SH-SY5Y (cell line): ENCODE results near the gene SMCR8.

Source experiments
- GATA2 ChIP-seq: IDR thresholded peaks from 2 replicates; pipeline ENCODE4 v1.6.1; 2011; ENCODE audit warnings: mild to moderate bottlenecking, low read depth, low read length
- GATA3 ChIP-seq: IDR thresholded peaks from 2 replicates; pipeline ENCODE4 v1.6.1; 2011; ENCODE audit warnings: low read depth, mild to moderate bottlenecking, low read length, moderate library complexity

SMCR8 gene

GRCh38 chr17:18309202-18309601 is 5.9 kb upstream of the SMCR8 start:
- TF ChIP-seq GATA3: no peak
- TF ChIP-seq GATA2: no peak

GRCh38 chr17:18314059-18314730 is 898 bp upstream of the SMCR8 start:
- TF ChIP-seq GATA3 (no peak), GATA2 (0 out of 2 replicates have a peak, but pooled peaks have one; percentile 4)

- TF ChIP-seq GATA2: no peak
- no peak for TF ChIP-seq GATA3
Measured at GRCh38 chr17:18315562-18315922, 449 bp downstream of the SMCR8 start.

- TF ChIP-seq GATA3: no peak
- no peak for TF ChIP-seq GATA2
Measured at GRCh38 chr17:18315961-18316360, 868 bp downstream of the SMCR8 start.

- TF ChIP-seq GATA2: no peak
- TF ChIP-seq GATA3: no peak
Measured at GRCh38 chr17:18318117-18318516, 3.0 kb downstream of the SMCR8 start.

GRCh38 chr17:18318771-18319450 is 3.8 kb downstream of the SMCR8 start:
- TF ChIP-seq GATA3 (no peak), GATA2 (no peak)

- no peak for TF ChIP-seq GATA2
- TF ChIP-seq GATA3: no peak
Measured at GRCh38 chr17:18319604-18320256, 4.6 kb downstream of the SMCR8 start.

GRCh38 chr17:18320301-18320700 is 5.2 kb downstream of the SMCR8 start:
- TF ChIP-seq GATA2 (no peak), GATA3 (no peak)

- TF ChIP-seq GATA3 (no peak), GATA2 (no peak)
Measured at GRCh38 chr17:18321309-18321708, 6.2 kb downstream of the SMCR8 start.

- TF ChIP-seq GATA3 (no peak), GATA2 (no peak)
Measured at GRCh38 chr17:18322522-18322921, 7.4 kb downstream of the SMCR8 start.

GRCh38 chr17:18323007-18323406 is 7.9 kb downstream of the SMCR8 start:
- TF ChIP-seq GATA2: no peak
- no peak for TF ChIP-seq GATA3

GRCh38 chr17:18323507-18324139 is 8.5 kb downstream of the SMCR8 start:
- TF ChIP-seq GATA2: no peak
- TF ChIP-seq GATA3: no peak

- TF ChIP-seq GATA2: no peak
- no peak for TF ChIP-seq GATA3
Measured at GRCh38 chr17:18324140-18325050, 9.3 kb downstream of the SMCR8 start.
